ENCODE measurements around the gene CHD6.

Gene CHD6

GRCh38 chr20:41424011-41424410 lies 194.2 kb downstream of the CHD6 start:
- TF ChIP-seq, protein P1, sequence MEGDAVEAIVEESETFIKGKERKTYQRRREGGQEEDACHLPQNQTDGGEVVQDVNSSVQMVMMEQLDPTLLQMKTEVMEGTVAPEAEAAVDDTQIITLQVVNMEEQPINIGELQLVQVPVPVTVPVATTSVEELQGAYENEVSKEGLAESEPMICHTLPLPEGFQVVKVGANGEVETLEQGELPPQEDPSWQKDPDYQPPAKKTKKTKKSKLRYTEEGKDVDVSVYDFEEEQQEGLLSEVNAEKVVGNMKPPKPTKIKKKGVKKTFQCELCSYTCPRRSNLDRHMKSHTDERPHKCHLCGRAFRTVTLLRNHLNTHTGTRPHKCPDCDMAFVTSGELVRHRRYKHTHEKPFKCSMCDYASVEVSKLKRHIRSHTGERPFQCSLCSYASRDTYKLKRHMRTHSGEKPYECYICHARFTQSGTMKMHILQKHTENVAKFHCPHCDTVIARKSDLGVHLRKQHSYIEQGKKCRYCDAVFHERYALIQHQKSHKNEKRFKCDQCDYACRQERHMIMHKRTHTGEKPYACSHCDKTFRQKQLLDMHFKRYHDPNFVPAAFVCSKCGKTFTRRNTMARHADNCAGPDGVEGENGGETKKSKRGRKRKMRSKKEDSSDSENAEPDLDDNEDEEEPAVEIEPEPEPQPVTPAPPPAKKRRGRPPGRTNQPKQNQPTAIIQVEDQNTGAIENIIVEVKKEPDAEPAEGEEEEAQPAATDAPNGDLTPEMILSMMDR (IDR thresholded peaks at IDR 0.05; ENCODE audit: insufficient read depth, low read length, missing control alignments) = no peak
- no peak overlapping the region for H3K4me3 ChIP-seq (ENCODE audit: low read depth, low read length)
- no peak for DNase-seq (ENCODE audit: low read depth, low spot score)
- POLR2A ChIA-PET = no interaction called here
- CTCF ChIA-PET = interaction anchor here (1.3 to 16.9 kb wide), 2 partner anchors 11 to 13 kb away, joined by 4 to 172 read pairs; no protein-coding TSS in a partner anchor

DNA sequence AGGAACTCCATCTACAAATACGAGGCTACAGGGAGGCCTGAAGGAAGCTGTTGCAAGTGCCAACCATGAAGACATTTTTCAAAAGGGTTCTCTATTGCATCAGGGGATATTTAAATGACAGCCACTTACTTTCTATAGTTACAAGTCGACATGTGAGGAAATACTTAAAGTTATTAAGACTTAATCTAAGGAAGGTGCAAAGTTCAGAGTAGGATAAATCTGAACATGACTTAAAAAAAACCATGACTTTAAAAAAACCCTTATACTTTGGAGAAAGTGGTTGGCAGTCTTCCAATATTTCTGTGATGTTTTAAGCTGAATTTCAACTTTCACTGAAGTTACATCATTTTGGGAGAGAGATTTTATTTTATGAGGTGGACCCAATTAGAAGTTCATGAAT lies 195.2 kb downstream of the CHD6 start:
- H3K4me3 ChIP-seq (ENCODE audit: low read depth, low read length) = no peak overlapping the region
- DNase-seq (ENCODE audit: low read depth, low spot score) = no peak
- TF ChIP-seq, protein P1 (IDR thresholded peaks at IDR 0.05; ENCODE audit: insufficient read depth, low read length, missing control alignments) = no peak
- CTCF ChIA-PET = interaction anchor here (16.9 kb wide), 1 partner anchor 12 kb away, joined by 172 read pairs; no protein-coding TSS in a partner anchor
- POLR2A ChIA-PET = no interaction called here

DNA sequence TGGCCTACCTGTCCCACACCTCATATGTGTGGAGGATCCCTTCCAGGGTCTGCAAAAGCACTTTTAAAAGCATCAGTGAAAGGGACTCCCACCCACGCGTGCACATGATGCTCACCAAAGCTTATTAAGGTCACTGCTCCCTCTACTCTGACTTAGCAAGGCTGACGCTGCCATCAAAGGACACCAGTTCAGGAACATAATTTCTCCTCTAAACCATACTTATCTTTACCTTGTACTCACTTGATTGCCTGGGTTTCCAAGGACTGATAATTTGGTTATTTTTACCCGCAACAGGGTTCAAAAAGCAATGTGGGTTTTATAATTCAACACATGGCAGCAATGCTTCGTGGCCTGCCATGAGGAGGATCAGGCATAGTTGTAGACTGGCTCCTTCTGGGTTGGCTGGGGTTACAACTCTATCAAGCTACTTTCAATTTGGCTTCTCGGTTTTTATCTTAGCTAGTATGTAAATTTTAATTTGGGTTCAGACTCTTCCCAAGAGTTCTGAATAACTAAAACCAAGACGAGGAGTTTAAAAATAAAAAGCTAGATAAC lies 199.4 kb downstream of the CHD6 start:
- TF ChIP-seq, protein P1 (IDR thresholded peaks at IDR 0.05; ENCODE audit: insufficient read depth, low read length, missing control alignments) = no peak
- no peak overlapping the region for H3K4me3 ChIP-seq (ENCODE audit: low read depth, low read length)
- CTCF ChIA-PET = interaction anchor here (1.6 to 16.9 kb wide), 3 partner anchors 8 to 125 kb away, joined by 4 to 172 read pairs (median 21); no protein-coding TSS in a partner anchor
- DNase-seq (ENCODE audit: low read depth, low spot score) = no peak
- POLR2A ChIA-PET = no interaction called here

DNA sequence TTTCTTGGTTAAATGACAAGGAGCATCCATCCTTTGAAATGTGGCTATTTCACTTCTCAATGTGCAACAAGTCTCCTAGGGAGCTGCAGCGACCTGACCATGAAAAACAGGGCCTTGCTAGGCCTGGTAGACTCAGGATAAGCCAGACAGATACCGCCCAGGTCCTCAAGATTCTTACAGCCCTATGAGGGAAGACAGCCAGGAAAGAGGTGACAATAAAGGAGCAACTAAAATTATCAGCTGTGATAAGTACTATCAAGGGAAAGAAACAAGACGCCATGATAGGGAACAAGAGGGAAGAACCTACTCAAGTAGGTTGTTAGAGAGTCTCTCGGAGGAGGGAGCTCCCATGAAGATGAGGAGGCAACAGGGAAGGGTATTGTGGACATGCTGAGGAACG lies 200.1 kb downstream of the CHD6 start:
- TF ChIP-seq, protein P1 (IDR thresholded peaks at IDR 0.05; ENCODE audit: insufficient read depth, low read length, missing control alignments) = no peak
- CTCF ChIA-PET = interaction anchor here (1.2 to 16.9 kb wide), 4 partner anchors 7 to 126 kb away, joined by 3 to 172 read pairs (median 12); no protein-coding TSS in a partner anchor
- no peak for DNase-seq (ENCODE audit: low read depth, low spot score)
- POLR2A ChIA-PET = no interaction called here
- H3K4me3 ChIP-seq (ENCODE audit: low read depth, low read length) = no peak overlapping the region

- ChIA-PET POLR2A (no interaction called here), CTCF (interaction anchor here (0.9 to 4.6 kb wide), 4 partner anchors 11 to 282 kb away, joined by 3 to 21 read pairs (median 3); no protein-coding TSS in a partner anchor)
- DNase-seq (ENCODE audit: low read depth, low spot score) = no peak
- TF ChIP-seq, protein P1 (IDR thresholded peaks at IDR 0.05; ENCODE audit: insufficient read depth, low read length, missing control alignments) = no peak
- no peak overlapping the region for H3K4me3 ChIP-seq (ENCODE audit: low read depth, low read length)
Observed at GRCh38 chr20:41415191-41415590, 203.0 kb downstream of the CHD6 start.

DNA sequence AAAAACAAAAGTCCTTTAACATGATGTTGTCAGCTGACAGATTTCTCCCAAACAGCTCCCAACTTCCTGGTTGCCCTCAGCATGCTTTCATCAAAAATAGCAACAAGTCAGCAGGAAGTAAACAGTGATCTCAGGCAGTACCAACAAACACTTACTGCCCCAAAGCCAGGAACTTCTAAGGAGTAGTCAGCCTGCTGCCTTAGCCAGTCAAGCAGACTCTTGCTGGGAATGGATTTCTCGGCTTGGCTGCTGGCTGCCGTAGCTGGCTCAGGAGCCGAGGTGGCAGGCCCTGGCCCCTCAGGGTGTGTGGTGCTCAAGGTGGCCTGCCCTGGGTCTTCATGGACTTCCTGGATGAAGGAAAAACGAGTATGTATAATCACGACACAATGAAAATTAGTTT lies 205.0 kb downstream of the CHD6 start:
- TF ChIP-seq, protein P1 (IDR thresholded peaks at IDR 0.05; ENCODE audit: insufficient read depth, low read length, missing control alignments) = no peak
- ChIA-PET CTCF (interaction anchor here (0.7 to 8.4 kb wide), 6 partner anchors 10 to 444 kb away, joined by 3 to 172 read pairs (median 30); partner anchors contain the start of gene LPIN3), POLR2A (no interaction called here)
- DNase-seq (ENCODE audit: low read depth, low spot score) = no peak
- H3K4me3 ChIP-seq (ENCODE audit: low read depth, low read length) = no peak overlapping the region
